HEK293 (cell line): ENCODE results near the gene NIT2.

Source experiments
- CTCF ChIA-PET: fragments of 350-600 bp; formaldehyde crosslinking; extraction: SDS; loops from one replicate; lab custom pipeline; 2021; ENCODE audit warnings: antibody characterized with exemption; lab: Yijun Ruan, JAX
- POLR2A ChIA-PET: fragments of 300-600 bp; formaldehyde crosslinking; extraction: SDS; loops from one replicate; lab custom pipeline; 2020; ENCODE audit warnings: antibody characterized with exemption, inconsistent platforms; lab: Yijun Ruan, JAX
- H3K27ac ChIP-seq: fragments of 200-500 bp; sonication (Bioruptor generic); 2 replicates; pipeline ENCODE4 v1.5.1; 2014; ENCODE audit warnings: low read depth, low read length, control low read depth, inconsistent platforms; ENCODE audit errors: extremely low read depth
- H3K36me3 ChIP-seq, 2 experiments: fragments of 200-500 bp in 1 of 2; sonication (Bioruptor generic) in 1 of 2; 1 replicate in 1 of 2; 2 replicates in 1 of 2; pipeline ENCODE4 v1.5.1; 2014 to 2017; ENCODE audit warnings: inconsistent platforms in 2 of 2, low read length in 2 of 2; ENCODE audit not compliant: control insufficient read depth in 2 of 2, insufficient read depth in 1 of 2
- H3K4me1 ChIP-seq: fragments of 200-500 bp; sonication (Bioruptor generic); 2 replicates; pipeline ENCODE4 v1.5.1; 2014; ENCODE audit warnings: mild to moderate bottlenecking, low read length, inconsistent platforms; ENCODE audit not compliant: control insufficient read depth, insufficient read depth
- H3K4me3 ChIP-seq: 2 replicates; pipeline ENCODE4 v1.5.1; 2011; ENCODE audit warnings: low read depth, mild to moderate bottlenecking, control low read depth, low read length, moderate library complexity
- H3K9me3 ChIP-seq: fragments of 200-500 bp; sonication (Bioruptor generic); 2 replicates; pipeline ENCODE4 v1.5.1; 2014; ENCODE audit warnings: low read depth, low read length, inconsistent platforms; ENCODE audit not compliant: control insufficient read depth, insufficient read depth
- FEZF1 ChIP-seq: fragments of 450-650 bp; formaldehyde crosslinking; IDR thresholded peaks from 2 replicates; pipeline ENCODE4 v1.5.1; 2016; ENCODE audit warnings: missing biosample characterization, missing genetic modification characterization
- GLIS1 ChIP-seq: fragments of 450-650 bp; formaldehyde crosslinking; IDR thresholded peaks from 2 replicates; pipeline ENCODE4 v1.5.1; 2016; ENCODE audit warnings: missing biosample characterization, missing genetic modification characterization
- KLF9 ChIP-seq: fragments of 450-650 bp; formaldehyde crosslinking; IDR thresholded peaks from 2 replicates; pipeline ENCODE4 v1.5.1; 2016; ENCODE audit warnings: missing biosample characterization, missing genetic modification characterization, low read depth
- MEIS1 ChIP-seq: sonication (generic); formaldehyde crosslinking; IDR thresholded peaks from 2 replicates; pipeline ENCODE4 v1.8.1; 2022; ENCODE audit warnings: missing genetic modification reagents, mild to moderate bottlenecking, borderline replicate concordance
- OSR2 ChIP-seq: fragments of 450-650 bp; formaldehyde crosslinking; IDR thresholded peaks from 2 replicates; pipeline ENCODE4 v1.5.1; 2016; ENCODE audit warnings: missing biosample characterization, missing genetic modification characterization
- TRIM28 ChIP-seq: IDR thresholded peaks from 2 replicates; pipeline ENCODE4 v1.6.1; 2011; ENCODE audit warnings: low read length, control low read depth, borderline replicate concordance
- YY1 ChIP-seq: fragments of 450-650 bp; formaldehyde crosslinking; IDR thresholded peaks from 2 replicates; pipeline ENCODE4 v1.5.1; 2018; ENCODE audit warnings: missing biosample characterization, missing genetic modification characterization
- ZBTB8A ChIP-seq: fragments of 450-650 bp; formaldehyde crosslinking; IDR thresholded peaks from 2 replicates; pipeline ENCODE4 v1.5.1; 2016; ENCODE audit warnings: missing biosample characterization, missing genetic modification characterization
- ZEB2 ChIP-seq: fragments of 450-650 bp; formaldehyde crosslinking; IDR thresholded peaks from 2 replicates; pipeline ENCODE4 v1.5.1; 2016; ENCODE audit warnings: missing biosample characterization, missing genetic modification characterization
- ZFHX2 ChIP-seq: fragments of 450-650 bp; formaldehyde crosslinking; conservative IDR thresholded peaks from 2 replicates; pipeline ENCODE4 v1.5.1; 2016; ENCODE audit warnings: missing biosample characterization, missing genetic modification characterization
- ZNF10 ChIP-seq: fragments of 450-650 bp; formaldehyde crosslinking; IDR thresholded peaks from 2 replicates; pipeline ENCODE4 v1.5.1; 2017; ENCODE audit warnings: missing biosample characterization, missing genetic modification characterization
- ZNF112 ChIP-seq: fragments of 450-650 bp; formaldehyde crosslinking; IDR thresholded peaks from 2 replicates; pipeline ENCODE4 v1.5.0; 2017; ENCODE audit warnings: missing biosample characterization, missing genetic modification characterization
- ZNF132 ChIP-seq: fragments of 450-650 bp; formaldehyde crosslinking; IDR thresholded peaks from 2 replicates; pipeline ENCODE4 v1.5.1; 2017; ENCODE audit warnings: missing biosample characterization, missing genetic modification characterization, borderline replicate concordance
- ZNF155 ChIP-seq: fragments of 450-650 bp; formaldehyde crosslinking; IDR thresholded peaks from 2 replicates; pipeline ENCODE4 v1.5.1; 2016; ENCODE audit warnings: missing biosample characterization, missing genetic modification characterization
- ZNF16 ChIP-seq: fragments of 450-650 bp; formaldehyde crosslinking; IDR thresholded peaks from 2 replicates; pipeline ENCODE4 v1.5.1; 2016; ENCODE audit warnings: low read depth, missing biosample characterization, missing genetic modification characterization
- ZNF184 ChIP-seq: fragments of 450-650 bp; IDR thresholded peaks from 2 replicates; pipeline ENCODE4 v1.5.1; 2018; ENCODE audit warnings: missing biosample characterization, mild to moderate bottlenecking, missing genetic modification characterization
- ZNF24 ChIP-seq: fragments of 450-650 bp; formaldehyde crosslinking; IDR thresholded peaks from 2 replicates; pipeline ENCODE4 v1.5.1; 2016; ENCODE audit warnings: missing biosample characterization, missing genetic modification characterization
- ZNF391 ChIP-seq: fragments of 450-650 bp; formaldehyde crosslinking; IDR thresholded peaks from 2 replicates; pipeline ENCODE4 v1.5.1; 2016; ENCODE audit warnings: low read depth, missing biosample characterization, missing genetic modification characterization, borderline replicate concordance
- ZNF529 ChIP-seq: fragments of 450-650 bp; formaldehyde crosslinking; IDR thresholded peaks from 2 replicates; pipeline ENCODE4 v1.5.1; 2017; ENCODE audit warnings: missing genetic modification characterization, missing biosample characterization; ENCODE audit not compliant: insufficient replicate concordance
- ZNF555 ChIP-seq: fragments of 450-650 bp; formaldehyde crosslinking; conservative IDR thresholded peaks from 2 replicates; pipeline ENCODE4 v1.5.1; 2017; ENCODE audit warnings: missing biosample characterization, mild to moderate bottlenecking, missing genetic modification characterization, inconsistent platforms
- ZNF585B ChIP-seq: fragments of 450-650 bp; formaldehyde crosslinking; IDR thresholded peaks from 2 replicates; pipeline ENCODE4 v1.5.1; 2016; ENCODE audit warnings: missing biosample characterization, missing genetic modification characterization
- ZNF664 ChIP-seq: fragments of 450-650 bp; formaldehyde crosslinking; IDR thresholded peaks from 2 replicates; pipeline ENCODE4 v1.5.1; 2016; ENCODE audit warnings: missing biosample characterization, missing genetic modification characterization
- ZNF830 ChIP-seq: fragments of 450-650 bp; IDR thresholded peaks from 2 replicates; pipeline ENCODE4 v1.5.0; 2018; ENCODE audit warnings: missing biosample characterization, missing genetic modification characterization, low read depth, mild to moderate bottlenecking, moderate library complexity
- ZNF843 ChIP-seq: fragments of 450-650 bp; formaldehyde crosslinking; IDR thresholded peaks from 2 replicates; pipeline ENCODE4 v1.5.1; 2016; ENCODE audit warnings: missing biosample characterization, missing genetic modification characterization
- ZSCAN30 ChIP-seq: fragments of 450-650 bp; IDR thresholded peaks from 2 replicates; pipeline ENCODE4 v1.5.1; 2018; ENCODE audit warnings: missing biosample characterization, mild to moderate bottlenecking, missing genetic modification characterization, moderate library complexity
- TF ChIP-seq, protein P1 (sequence below): fragments of 450-650 bp; formaldehyde crosslinking; IDR thresholded peaks from 2 replicates; pipeline ENCODE4 v1.5.1; 2016; ENCODE audit warnings: missing biosample characterization, missing genetic modification characterization
- TF ChIP-seq, protein P2 (sequence below): fragments of 450-650 bp; formaldehyde crosslinking; optimal IDR thresholded peaks from 2 replicates; pipeline ENCODE3; 2016; ENCODE audit warnings: missing biosample characterization, mild to moderate bottlenecking, missing genetic modification characterization
- TF ChIP-seq, protein P3 (sequence below): fragments of 450-650 bp; formaldehyde crosslinking; IDR thresholded peaks from 2 replicates; pipeline ENCODE4 v1.5.1; 2016; ENCODE audit warnings: missing biosample characterization, missing genetic modification characterization
- TF ChIP-seq, protein P4 (sequence below): fragments of 450-650 bp; formaldehyde crosslinking; IDR thresholded peaks from 2 replicates; pipeline ENCODE4 v1.5.1; 2016; ENCODE audit warnings: missing biosample characterization, missing genetic modification characterization, low read depth
- TF ChIP-seq, protein P5 (sequence below): fragments of 450-650 bp; formaldehyde crosslinking; IDR thresholded peaks from 2 replicates; pipeline ENCODE4 v1.5.1; 2016; ENCODE audit warnings: missing biosample characterization, missing genetic modification characterization

Gene NIT2

DNA sequence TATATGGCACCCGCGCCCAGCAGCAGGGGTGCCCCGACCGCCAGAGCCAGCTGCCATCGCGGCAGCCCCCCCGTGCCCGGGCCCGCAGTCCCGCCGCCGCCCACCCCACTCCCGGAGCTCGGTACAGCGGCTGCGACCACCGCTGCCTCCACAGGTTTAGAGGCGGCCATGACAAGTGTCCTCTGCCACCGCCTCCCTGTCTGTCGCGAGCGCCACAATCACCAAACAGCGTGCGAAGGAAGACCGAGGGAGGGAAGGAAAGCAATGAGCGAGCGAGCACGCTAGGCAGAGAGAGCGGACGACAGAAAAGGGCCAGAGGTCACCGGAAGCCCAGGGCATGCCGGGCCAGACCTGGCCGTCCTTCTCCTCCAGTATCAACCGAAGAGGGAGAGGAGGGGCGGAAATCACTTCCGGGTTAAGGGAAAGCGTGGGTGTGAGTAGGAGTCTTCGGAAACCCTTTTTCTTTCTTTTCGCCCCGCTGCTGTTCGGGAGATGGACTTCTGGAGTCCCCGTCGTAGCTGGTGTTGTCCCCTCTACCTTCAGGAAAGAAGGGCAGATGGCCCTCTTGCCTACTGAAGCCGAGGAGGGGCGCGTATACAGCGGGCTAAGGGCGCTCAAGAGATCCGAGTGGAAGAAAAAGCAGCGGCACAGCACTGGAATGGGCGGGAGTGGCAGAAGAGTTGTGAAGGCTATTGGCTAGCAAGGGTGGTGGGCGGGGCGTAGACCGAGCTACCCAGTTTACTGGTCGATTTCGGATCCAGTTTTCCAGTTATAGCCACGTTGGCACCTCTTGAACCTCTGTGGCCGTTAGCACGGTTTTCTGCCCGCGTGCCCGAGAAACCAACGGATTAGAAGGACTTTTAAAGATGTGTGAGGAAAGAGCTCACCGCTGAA, 66.5 kb downstream of the NIT2 start, which contains the start of the genes LNP1 and TOMM70:
Gene LNP1, plus strand, starts transcription at position 760 of the 894 bp plus-strand sequence. CDS start 28,191 bp downstream, outside the sequence.
Gene TOMM70, minus strand, starts transcription at position 310 of the 894 bp plus-strand sequence. Its CDS starts 140 bp downstream, at position 170.
- H3K36me3 ChIP-seq: no peaks in the 10 kb centered on the region
- peak within 1 kb of the TSS; percentile 13 for H3K27ac ChIP-seq
- peak within 1 kb of the TSS; percentile 99 for H3K4me3 ChIP-seq
- no peaks in the 10 kb centered on the region for H3K4me1 ChIP-seq
- ChIA-PET POLR2A (interaction anchor here (0.7 to 1.5 kb wide), 7 partner anchors 9 to 140 kb away, joined by 3 to 5 read pairs (median 3); partner anchors contain the start of genes TBC1D23 and TMEM45A), CTCF (interaction anchor here (1.2 kb wide), 1 partner anchor 189 kb away, joined by 3 read pairs; no protein-coding TSS in a partner anchor)
- H3K9me3 ChIP-seq: no peaks in the 10 kb centered on the region
- TF ChIP-seq, protein P1, sequence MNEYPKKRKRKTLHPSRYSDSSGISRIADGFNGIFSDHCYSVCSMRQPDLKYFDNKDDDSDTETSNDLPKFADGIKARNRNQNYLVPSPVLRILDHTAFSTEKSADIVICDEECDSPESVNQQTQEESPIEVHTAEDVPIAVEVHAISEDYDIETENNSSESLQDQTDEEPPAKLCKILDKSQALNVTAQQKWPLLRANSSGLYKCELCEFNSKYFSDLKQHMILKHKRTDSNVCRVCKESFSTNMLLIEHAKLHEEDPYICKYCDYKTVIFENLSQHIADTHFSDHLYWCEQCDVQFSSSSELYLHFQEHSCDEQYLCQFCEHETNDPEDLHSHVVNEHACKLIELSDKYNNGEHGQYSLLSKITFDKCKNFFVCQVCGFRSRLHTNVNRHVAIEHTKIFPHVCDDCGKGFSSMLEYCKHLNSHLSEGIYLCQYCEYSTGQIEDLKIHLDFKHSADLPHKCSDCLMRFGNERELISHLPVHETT: no peak
- TF ChIP-seq TRIM28 (peak; percentile 34; the same call in 1 of the 2 replicates), KLF9 (tag by site-specific recombination) (peak; percentile 93), ZNF555 (tag by site-specific recombination) (no peak), ZNF10 (tag by site-specific recombination) (no peak), ZSCAN30 (tag by site-specific recombination) (no peak), ZFHX2 (tag by site-specific recombination) (peak; percentile 96), ZNF529 (tag by site-specific recombination) (no peak), ZEB2 (tag by site-specific recombination) (peak; percentile 18; the same call in 1 of the 2 replicates), GLIS1 (tag by site-specific recombination) (no peak), ZNF24 (no peak), ZNF16 (tag by site-specific recombination) (no peak), ZNF112 (no peak), ZNF155 (no peak), ZNF132 (tag by site-specific recombination) (no peak), YY1 (tag by site-specific recombination) (no peak; the same call in 1 of the 2 replicates), ZNF585B (tag by site-specific recombination) (peak; percentile 36), ZNF843 (tag by site-specific recombination) (no peak; the same call in 1 of the 2 replicates), ZNF391 (tag by site-specific recombination) (no peak), ZNF830 (no peak), MEIS1 (CRISPR knock-in tag) (no peak), FEZF1 (tag by site-specific recombination) (peak; percentile 39; the same call in 1 of the 2 replicates), ZBTB8A (tag by site-specific recombination) (peak; percentile 39), ZNF184 (tag by site-specific recombination) (no peak), OSR2 (no peak), ZNF664 (tag by site-specific recombination) (no peak)
- TF ChIP-seq, protein P2, sequence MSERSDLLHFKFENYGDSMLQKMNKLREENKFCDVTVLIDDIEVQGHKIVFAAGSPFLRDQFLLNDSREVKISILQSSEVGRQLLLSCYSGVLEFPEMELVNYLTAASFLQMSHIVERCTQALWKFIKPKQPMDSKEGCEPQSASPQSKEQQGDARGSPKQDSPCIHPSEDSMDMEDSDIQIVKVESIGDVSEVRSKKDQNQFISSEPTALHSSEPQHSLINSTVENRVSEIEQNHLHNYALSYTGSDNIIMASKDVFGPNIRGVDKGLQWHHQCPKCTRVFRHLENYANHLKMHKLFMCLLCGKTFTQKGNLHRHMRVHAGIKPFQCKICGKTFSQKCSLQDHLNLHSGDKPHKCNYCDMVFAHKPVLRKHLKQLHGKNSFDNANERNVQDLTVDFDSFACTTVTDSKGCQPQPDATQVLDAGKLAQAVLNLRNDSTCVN (tag by site-specific recombination): peak; percentile 49
- TF ChIP-seq, protein P3, sequence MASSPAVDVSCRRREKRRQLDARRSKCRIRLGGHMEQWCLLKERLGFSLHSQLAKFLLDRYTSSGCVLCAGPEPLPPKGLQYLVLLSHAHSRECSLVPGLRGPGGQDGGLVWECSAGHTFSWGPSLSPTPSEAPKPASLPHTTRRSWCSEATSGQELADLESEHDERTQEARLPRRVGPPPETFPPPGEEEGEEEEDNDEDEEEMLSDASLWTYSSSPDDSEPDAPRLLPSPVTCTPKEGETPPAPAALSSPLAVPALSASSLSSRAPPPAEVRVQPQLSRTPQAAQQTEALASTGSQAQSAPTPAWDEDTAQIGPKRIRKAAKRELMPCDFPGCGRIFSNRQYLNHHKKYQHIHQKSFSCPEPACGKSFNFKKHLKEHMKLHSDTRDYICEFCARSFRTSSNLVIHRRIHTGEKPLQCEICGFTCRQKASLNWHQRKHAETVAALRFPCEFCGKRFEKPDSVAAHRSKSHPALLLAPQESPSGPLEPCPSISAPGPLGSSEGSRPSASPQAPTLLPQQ: 0 out of 2 replicates have a peak, but pooled peaks have one; percentile 40
- TF ChIP-seq, protein P4, sequence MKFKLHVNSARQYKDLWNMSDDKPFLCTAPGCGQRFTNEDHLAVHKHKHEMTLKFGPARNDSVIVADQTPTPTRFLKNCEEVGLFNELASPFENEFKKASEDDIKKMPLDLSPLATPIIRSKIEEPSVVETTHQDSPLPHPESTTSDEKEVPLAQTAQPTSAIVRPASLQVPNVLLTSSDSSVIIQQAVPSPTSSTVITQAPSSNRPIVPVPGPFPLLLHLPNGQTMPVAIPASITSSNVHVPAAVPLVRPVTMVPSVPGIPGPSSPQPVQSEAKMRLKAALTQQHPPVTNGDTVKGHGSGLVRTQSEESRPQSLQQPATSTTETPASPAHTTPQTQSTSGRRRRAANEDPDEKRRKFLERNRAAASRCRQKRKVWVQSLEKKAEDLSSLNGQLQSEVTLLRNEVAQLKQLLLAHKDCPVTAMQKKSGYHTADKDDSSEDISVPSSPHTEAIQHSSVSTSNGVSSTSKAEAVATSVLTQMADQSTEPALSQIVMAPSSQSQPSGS (tag by site-specific recombination): no peak
- TF ChIP-seq, protein P5, sequence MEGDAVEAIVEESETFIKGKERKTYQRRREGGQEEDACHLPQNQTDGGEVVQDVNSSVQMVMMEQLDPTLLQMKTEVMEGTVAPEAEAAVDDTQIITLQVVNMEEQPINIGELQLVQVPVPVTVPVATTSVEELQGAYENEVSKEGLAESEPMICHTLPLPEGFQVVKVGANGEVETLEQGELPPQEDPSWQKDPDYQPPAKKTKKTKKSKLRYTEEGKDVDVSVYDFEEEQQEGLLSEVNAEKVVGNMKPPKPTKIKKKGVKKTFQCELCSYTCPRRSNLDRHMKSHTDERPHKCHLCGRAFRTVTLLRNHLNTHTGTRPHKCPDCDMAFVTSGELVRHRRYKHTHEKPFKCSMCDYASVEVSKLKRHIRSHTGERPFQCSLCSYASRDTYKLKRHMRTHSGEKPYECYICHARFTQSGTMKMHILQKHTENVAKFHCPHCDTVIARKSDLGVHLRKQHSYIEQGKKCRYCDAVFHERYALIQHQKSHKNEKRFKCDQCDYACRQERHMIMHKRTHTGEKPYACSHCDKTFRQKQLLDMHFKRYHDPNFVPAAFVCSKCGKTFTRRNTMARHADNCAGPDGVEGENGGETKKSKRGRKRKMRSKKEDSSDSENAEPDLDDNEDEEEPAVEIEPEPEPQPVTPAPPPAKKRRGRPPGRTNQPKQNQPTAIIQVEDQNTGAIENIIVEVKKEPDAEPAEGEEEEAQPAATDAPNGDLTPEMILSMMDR (tag by site-specific recombination): peak; percentile 1; the same call in 1 of the 2 replicates
